ENCODE data around the gene PEX16. TPM values are rescaled to one million over a fixed set of nuclear protein-coding genes. Genes with fewer than 3 reads are reported as not detected.
A peak's percentile ranks its signal among the peaks of the same experiment; 100 is the strongest.

The PEX16 gene
- total RNA-seq, 2 donors from 2014 or later = 32.2 to 37.8 TPM

GRCh38 chr11:45926001-45926401 lies 8.3 kb upstream of the PEX16 start:
- DNase-seq = peak; percentile 45
- Mint-ChIP-seq H3K27me3 (ENCODE audit: insufficient read depth) (peaks cover 19% of the 10 kb centered on the region), H3K9me3 (no peaks in the 10 kb centered on the region), H3K36me3 (ENCODE audit: low read depth) (peaks cover 2% of the 10 kb centered on the region), H3K4me3 (no peak overlapping the region), H3K27ac (no peak overlapping the region), H3K4me1 (peaks cover 11% of the 10 kb centered on the region)
- Histone ChIP-seq H3K9me3 (ENCODE audit: control insufficient read depth, low read length) (no peaks in the 10 kb centered on the region), H3K27me3 (ENCODE audit: control insufficient read depth, insufficient read depth, low read length, poor library complexity, severe bottlenecking) (peaks cover 28% of the 10 kb centered on the region), H3K4me3 (ENCODE audit: low read length) (no peak overlapping the region), H3K9ac (ENCODE audit: extremely low read depth, low read length, poor library complexity, severe bottlenecking) (no peak overlapping the region), H3K36me3 (ENCODE audit: control insufficient read depth, insufficient read depth, low read length) (no peaks in the 10 kb centered on the region), H3K27ac (ENCODE audit: low read depth, low read length) (no peak overlapping the region), H3K4me1 (ENCODE audit: control insufficient read depth, insufficient read depth, low read length) (peaks cover 2% of the 10 kb centered on the region)
- WGBS, 2 experiments (ENCODE audit: insufficient coverage in 1 of 2, insufficient read length in 1 of 2) = 86 to 87% methylated on average over 5 to 12 of the region's 12 CpGs
- no peak for TF ChIP-seq CTCF (conservative IDR thresholded peaks at IDR 0.05)

DNA sequence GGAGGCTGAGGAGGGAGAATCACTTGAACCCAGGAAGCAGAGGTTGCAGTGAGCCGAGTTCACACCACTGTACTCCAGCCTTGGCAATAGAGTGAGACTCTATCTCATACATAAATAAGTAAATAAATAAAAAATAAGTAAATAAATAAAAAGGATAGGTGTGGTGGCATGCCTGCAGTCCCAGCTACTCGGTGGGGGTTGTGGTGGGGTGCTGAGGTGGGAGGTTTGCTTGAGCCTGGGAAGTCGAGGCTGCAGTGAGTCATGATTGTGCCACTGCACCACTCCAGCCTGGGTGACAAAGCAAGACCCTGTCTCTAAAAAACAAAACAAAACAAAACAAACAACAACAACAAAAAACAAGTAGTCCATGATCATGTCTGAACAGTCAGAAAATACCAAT lies 7.9 kb upstream of the PEX16 start:
- no peak for DNase-seq
- H3K36me3 Mint-ChIP-seq (ENCODE audit: low read depth) = peaks cover 2% of the 10 kb centered on the region
- Histone ChIP-seq H3K4me3 (ENCODE audit: low read length) (no peak overlapping the region), H3K9ac (ENCODE audit: extremely low read depth, low read length, poor library complexity, severe bottlenecking) (no peak overlapping the region), H3K9me3 (ENCODE audit: control insufficient read depth, low read length) (no peaks in the 10 kb centered on the region), H3K27ac (ENCODE audit: low read depth, low read length) (no peak overlapping the region), H3K36me3 (ENCODE audit: control insufficient read depth, insufficient read depth, low read length) (no peaks in the 10 kb centered on the region), H3K4me1 (ENCODE audit: control insufficient read depth, insufficient read depth, low read length) (peaks cover 2% of the 10 kb centered on the region), H3K27me3 (ENCODE audit: control insufficient read depth, insufficient read depth, low read length, poor library complexity, severe bottlenecking) (peaks cover 33% of the 10 kb centered on the region)
- no peaks in the 10 kb centered on the region for H3K9me3 Mint-ChIP-seq
- no peak overlapping the region for H3K4me3 Mint-ChIP-seq
- H3K27me3 Mint-ChIP-seq (ENCODE audit: insufficient read depth) = peaks cover 21% of the 10 kb centered on the region
- no peak for TF ChIP-seq CTCF (conservative IDR thresholded peaks at IDR 0.05)
- H3K27ac Mint-ChIP-seq = no peak overlapping the region
- peaks cover 15% of the 10 kb centered on the region for H3K4me1 Mint-ChIP-seq
- 91 to 100% methylated on average over 1 to 2 of the region's 3 CpGs for WGBS, 2 experiments (ENCODE audit: insufficient coverage in 1 of 2, insufficient read length in 1 of 2)

- Mint-ChIP-seq H3K36me3 (ENCODE audit: low read depth) (peaks cover 2% of the 10 kb centered on the region), H3K27ac (no peak overlapping the region), H3K4me3 (no peak overlapping the region), H3K27me3 (ENCODE audit: insufficient read depth) (peaks cover 21% of the 10 kb centered on the region), H3K9me3 (no peaks in the 10 kb centered on the region), H3K4me1 (peaks cover 22% of the 10 kb centered on the region)
- Histone ChIP-seq H3K9me3 (ENCODE audit: control insufficient read depth, low read length) (no peaks in the 10 kb centered on the region), H3K36me3 (ENCODE audit: control insufficient read depth, insufficient read depth, low read length) (no peaks in the 10 kb centered on the region), H3K4me3 (ENCODE audit: low read length) (no peak overlapping the region), H3K27ac (ENCODE audit: low read depth, low read length) (no peak overlapping the region), H3K27me3 (ENCODE audit: control insufficient read depth, insufficient read depth, low read length, poor library complexity, severe bottlenecking) (peaks cover 35% of the 10 kb centered on the region), H3K9ac (ENCODE audit: extremely low read depth, low read length, poor library complexity, severe bottlenecking) (no peak overlapping the region), H3K4me1 (ENCODE audit: control insufficient read depth, insufficient read depth, low read length) (peaks cover 2% of the 10 kb centered on the region)
- no peak for TF ChIP-seq CTCF (conservative IDR thresholded peaks at IDR 0.05)
- peak; percentile 41 for DNase-seq
- WGBS, 2 experiments (ENCODE audit: insufficient coverage in 1 of 2, insufficient read length in 1 of 2) = 91 to 95% methylated on average over 6 of the region's 6 CpGs
Observed at GRCh38 chr11:45924927-45925326, 7.2 kb upstream of the PEX16 start.

Measured in endodermal cell (in vitro differentiated cells).